IPS DF 4.7 (cell line): Measurements from ENCODE around the gene SMAP1.

Source experiments
- DNase-seq: peaks from one replicate; pipeline ENCODE4 v3.0.0-alpha.2; 2013; ENCODE audit warnings: low spot score; ENCODE audit errors: extremely low read depth

The SMAP1 gene

GRCh38 chr6:70886071-70886470 lies 218.4 kb downstream of the SMAP1 start:
- no peak for DNase-seq

DNA sequence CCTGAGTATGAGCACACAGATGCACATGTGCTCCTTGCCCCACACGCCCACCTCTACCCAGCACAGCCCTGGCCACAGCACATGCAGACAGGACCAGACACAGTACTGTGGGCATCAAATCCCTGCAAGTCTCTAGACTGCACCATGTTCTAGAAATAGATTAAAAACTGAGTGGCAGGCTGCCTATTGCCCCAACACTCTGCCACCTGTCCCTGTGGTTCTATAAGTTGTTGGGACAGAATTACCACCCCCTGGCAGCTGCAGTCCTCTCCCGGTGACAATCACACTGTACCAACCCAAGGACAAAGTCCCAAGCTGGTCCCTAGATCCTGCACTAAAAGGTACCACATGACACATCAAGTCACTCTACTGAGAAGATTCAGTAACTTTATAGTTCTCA lies 219.0 kb downstream of the SMAP1 start:
- DNase-seq: no peak

- DNase-seq: no peak
Measured at GRCh38 chr6:70889270-70889669, 221.6 kb downstream of the SMAP1 start.

- no peak for DNase-seq
Measured at GRCh38 chr6:70894001-70894400, 226.3 kb downstream of the SMAP1 start.

DNA sequence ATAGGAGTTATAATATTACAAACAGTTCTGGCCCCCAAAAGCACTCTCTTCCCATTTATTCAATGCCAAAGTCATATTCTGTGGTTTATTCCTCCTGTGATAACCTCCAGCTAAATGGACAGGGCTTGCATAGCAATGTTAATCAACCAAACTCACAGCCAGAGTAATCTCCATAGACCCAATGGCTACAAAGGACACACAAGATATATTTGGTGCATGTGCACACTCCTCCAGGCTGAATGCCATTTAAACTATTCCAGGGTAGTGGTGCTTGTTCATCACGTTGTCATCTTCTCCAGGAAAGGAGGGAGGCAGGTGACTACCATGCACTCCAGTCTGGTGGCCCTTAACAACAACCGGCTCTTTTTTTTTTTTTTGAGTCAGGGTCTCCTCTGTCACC lies 232.4 kb downstream of the SMAP1 start:
- DNase-seq: no peak

DNA sequence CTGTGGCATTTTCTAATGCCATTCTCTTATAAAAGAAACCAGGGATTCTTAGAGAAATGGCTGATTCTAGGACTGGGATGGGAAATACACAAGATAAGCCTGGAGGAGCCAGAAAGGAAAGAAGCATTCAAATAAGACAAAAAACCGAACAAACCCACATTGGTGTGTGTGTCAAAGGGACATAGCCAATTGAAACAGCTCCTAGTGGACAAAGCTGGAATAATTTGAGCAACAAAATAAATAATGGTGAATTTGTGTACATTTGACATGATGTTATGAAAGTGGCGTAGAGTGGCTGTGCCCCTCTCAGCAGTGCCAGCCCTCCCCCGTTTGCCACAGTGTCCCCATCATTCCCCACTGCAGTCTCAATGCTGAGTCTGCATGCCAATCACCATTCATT lies 233.6 kb downstream of the SMAP1 start:
- DNase-seq: no peak

DNA sequence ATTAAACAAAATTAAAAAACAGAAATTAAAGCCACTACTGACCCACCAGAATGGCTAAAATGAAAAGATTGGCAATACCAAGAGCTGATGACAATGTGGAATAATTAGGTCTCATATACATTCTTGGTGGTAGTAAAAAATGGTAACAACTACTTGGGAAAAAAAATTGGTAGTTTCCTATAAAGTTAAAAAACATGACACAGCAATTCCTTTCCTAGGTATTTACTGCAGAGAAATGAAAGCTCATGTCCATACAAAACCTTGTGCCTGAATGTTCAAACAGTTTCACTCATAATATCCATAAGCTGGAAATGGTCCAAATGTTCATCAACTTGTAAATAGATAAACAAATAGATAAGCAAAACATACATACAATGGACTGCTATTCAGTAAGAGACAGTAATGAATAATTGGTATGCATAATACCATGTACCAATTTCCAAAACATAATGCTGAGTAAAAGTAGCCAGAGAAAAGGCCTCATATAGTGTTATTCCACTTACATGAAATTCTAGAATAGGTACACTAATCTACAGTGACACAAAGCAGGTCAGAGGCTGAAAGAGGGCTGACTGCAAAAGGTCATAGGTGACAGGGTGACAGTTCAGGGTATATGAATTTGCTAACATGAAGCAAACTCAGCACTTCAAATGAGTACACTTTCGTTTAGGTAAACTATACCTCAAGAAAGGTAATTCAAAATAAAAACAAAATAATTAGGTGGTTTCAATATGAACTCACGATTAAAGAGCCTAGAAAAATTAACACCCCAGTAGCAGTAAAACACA lies 236.2 kb downstream of the SMAP1 start:
- no peak for DNase-seq

- DNase-seq: no peak
Measured at GRCh38 chr6:70905742-70906141, 238.1 kb downstream of the SMAP1 start.
